ENCODE results near the gene ZNF629.
"Not testable (repeated sequence)": the region's sequence is repeated elsewhere in the genome, so short reads cannot be mapped to it uniquely, and the experiment has no call there.

The ZNF629 gene

DNA sequence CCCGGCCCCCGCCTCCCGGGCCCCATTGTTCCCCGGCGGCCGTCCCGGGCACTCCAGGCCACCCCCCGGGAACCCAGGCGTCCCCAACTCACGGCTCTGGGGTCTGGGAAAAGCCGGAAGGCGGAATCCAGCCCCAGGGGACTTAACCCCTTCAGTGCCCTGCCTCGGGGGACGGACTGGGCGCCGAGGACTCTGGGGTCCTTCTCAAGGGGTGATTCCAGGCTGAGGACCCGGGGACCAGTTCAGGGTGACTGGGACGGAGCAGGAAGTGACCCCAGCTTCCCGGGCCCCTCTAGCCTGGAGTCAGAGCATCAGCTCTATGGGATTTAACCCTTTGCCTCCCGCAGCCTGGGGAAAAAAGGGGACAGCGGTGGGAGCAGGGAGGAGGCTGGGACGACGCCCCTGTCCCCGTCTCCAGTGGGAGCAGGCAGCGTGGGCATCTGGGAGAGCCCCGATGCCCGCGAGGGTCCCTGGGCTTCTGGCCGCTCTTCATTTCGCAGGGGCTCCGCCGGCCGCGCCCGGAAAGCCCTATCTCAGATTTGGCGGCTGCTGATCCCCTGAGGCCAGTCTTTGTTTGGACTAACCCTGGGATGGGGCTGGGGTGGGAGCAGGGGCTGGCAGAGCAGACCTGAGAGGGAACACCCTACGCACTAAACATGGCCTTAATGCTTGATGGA, at the start of gene ZNF629:
ZNF629 (minus strand) TSS at position 270 of the 677 bp plus-strand sequence. CDS start 2,723 bp downstream, outside the sequence.
- DNase-seq: peak; percentile 27

DNA sequence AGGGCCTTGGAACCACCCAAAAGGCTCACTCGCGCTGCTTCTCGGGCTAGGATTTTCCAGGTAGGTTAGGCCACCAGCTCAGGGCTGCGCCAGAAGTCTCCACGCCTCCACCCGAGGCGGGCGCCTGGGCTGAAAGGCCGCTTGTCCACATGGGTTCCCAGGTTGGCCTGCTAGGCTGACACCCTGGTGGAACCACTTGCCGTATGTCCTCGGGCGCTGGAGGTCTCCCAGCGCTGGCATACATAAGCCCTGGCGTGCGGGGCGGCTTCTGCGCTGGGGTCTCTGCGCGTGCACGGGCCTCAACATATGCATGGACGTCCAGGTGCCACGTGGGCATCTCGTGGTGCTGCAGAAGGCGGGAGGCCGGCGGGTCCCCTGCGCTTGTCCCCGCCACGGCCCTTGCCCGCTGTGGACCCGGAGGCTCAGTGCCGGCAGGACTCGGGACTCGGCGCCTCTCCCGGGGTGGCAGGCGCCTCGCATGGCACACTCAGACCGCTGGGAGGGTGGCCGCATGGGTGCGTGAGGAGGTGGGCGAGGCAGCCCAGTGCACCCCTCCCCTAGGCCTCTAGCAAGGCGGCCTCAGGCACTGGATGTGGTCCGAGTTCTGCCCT, 47.2 kb upstream of the ZNF629 start:
- DNase-seq: no peak

DNA sequence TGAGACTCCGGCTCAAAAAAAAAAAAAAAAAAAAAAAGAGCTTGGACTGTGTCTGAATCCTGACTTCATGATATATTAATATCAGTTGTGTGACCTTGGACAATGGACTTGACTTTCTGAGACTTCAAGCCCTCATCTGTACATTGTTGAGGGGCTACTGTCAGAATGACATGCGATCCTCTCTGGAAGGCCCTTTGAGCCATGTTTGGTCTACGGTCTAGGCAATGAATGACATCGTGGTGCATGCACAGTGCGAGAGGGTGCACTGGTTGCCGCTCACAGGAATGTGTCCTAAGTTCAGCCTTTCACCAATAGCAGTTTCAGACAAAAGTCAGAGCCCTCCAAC, 43.0 kb upstream of the ZNF629 start:
- DNase-seq: no peak

DNA sequence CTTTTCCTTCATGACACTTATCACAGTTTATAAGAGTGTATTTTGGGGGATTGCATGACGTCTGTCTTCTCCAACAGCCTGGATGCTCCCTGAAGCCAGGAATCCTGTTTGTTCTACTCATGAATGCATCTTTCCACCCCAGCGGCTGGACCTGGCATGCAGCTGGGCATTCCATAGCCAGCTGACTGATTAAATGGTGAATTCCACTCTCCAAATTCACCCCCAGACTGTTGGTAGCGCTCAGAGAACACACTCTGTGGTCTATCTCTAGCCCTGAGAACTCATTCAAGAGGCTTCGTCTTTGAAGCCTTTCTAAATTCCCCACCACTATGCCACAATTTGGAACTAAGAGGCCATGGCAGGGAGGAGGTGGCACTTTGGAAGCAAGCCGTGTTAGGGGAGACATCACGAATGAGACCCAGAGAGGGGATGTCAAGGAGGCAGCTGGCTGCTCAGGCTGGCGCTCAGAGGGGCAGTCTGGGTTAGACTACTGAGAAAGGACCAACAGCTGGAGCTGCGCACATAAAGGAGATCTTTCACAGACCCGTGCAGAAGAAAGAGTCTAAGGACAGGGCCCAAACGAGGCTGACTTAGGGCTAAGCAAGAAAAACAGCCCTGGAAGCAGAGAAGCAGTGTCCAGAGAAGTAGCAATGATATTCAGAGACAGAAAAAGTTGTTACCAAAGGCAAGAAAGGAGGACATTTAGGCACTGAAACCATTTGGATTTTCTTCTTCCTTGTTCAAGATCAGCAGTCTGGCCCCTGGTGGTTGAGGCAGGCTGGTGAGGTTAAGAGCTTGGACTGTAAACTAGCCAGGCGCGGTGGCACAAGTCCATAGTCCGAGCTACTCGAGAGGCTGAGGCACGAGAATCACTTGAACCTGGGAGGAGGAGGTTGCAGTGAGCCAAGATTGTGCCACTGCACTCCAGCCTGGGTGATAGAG, 42.4 kb upstream of the ZNF629 start:
- DNase-seq: no peak

DNA sequence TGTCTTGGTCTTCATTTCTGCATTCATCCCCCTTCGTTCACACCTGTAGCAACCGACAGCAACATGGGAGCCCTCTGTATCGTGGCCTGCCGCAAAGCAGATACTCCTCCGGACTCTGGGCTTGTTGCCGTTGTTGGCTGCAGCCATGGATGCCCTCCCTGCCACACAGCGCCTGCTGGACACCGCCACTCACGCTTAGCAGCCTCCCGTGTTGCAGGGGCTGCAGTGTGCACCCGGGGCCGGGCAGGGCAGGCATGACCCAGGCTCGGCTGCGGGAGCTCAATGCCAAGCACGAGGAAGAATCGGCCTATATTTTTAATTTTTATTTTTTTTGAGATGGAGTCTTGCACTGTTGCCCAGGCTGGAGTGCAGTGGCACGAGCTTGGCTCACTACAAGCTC, 34.9 kb upstream of the ZNF629 start:
- no peak for DNase-seq

DNA sequence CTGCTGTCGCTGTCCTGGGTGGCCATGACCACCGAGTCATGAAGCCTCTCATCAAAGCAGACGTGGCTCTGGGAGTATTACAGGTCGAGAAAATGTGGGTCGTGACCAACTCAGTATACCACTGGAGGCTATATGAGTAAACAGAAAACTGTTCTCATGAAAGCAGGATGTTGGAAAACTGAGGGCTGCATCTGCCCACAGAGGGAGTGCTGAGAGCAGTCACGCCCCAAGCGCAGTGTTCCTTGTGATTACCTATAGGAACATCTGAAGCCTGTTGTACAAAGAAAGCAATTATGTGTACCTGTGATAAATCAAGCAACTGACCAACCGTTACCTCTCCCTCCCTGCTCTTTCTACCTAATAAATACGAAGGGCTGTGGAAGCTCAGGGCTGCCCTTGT, 34.4 kb upstream of the ZNF629 start:
- DNase-seq: not testable (repeated sequence)

DNA sequence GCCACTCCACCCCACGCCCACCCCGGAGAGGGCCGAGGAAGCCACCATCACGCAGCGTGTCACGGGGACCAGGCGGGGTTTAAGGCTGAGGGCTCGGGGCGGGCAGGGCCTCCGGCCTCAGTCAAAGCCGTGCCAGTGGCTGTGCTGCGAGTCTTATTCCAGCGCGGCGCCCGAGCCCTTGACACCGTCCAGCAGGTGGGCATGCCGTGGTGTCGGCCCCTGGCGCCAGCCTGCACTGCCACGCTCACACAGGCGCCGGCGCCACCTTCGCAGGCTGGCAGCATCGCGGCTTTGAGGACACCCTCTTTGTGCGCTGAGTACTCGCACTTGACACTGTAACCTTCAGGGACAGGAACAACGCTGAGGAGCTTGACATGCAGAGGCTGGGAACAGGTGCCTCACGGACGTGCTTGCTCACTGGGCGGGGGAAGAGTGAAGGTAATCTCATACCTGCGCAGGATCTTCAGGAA, 34.0 kb upstream of the ZNF629 start:
- DNase-seq: no peak

DNA sequence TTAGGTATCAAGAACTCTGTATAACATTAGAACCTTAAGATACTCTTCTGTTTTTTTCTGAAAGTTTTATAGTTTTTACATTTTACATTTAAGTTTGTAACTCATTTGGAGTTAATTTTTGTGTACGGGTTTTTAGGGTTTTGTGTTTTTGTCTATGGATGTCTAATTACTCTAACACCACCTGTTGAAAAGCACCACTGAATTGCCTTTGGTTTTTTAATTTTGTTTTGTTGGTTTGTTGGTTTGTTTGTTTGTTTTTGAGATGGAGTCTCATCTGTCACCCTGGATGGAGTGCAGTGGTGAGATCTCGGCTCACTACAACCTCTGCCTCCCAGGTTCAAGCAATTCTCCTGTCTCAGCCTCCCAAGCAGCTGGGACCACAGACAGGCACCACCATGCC, 29.8 kb upstream of the ZNF629 start:
- DNase-seq: no peak

DNA sequence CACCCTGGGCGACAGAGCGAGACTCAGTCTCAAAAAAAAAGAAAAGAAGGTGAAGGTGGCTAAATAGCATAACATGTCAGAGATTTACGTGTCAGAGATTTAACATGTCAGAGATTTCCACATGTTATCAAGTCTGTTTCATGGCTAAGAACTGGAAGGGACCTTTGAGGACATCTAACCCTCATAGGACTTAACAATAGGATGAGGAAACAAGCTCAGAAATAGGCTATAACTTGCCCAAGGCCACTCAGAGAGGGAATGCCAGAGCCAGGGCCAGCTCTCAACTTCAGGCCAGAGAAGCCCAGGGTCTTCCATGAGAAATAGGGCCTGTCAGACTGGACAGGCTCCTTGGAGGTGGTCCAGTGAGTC, 26.8 kb upstream of the ZNF629 start:
- DNase-seq: no peak

DNA sequence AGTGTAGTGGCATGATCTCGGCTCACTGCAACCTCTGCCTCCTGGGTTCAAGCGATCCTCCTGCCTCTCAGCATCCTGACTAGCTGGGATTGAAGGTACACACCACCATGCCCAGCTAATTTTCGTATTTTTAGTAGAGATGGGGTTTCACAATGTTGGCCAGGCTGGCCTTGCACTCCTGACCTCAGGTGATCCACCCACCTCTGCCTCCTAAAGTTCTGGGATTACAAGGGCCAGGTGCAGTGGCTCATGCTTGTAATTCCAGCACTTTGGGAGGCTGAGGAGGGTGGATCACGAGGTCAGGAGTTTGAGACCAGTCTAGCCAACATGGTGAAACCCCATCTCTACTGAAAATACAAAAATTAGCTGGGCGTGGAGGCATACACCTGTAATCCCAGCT, 22.7 kb upstream of the ZNF629 start:
- DNase-seq: not testable (repeated sequence)

DNA sequence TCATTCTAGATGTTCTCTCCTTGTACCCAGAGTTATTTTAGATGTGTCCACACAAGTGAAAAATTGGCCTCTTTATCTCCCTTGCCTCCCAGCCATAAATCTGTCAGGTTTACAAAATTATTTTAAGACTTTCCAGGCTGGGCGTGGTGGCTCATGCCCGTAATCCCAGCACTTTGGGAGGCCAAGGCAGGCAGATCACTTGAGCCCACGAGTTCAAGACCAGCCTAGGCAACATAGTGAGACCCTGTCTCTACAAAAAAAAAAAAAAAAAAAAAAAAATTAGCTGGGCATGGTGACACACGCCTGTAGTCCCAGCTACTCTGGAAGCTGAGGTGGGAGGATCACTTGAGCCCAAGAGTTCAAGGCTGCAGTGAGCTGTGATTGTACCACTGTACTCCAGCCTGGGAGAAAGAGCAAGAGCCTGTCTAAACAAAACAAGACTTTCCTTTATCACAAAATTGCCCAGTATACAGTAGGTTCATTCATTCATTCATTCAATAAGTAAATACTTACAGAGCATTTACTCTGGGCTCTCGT, 22.0 kb upstream of the ZNF629 start:
- DNase-seq: not testable (repeated sequence)

DNA sequence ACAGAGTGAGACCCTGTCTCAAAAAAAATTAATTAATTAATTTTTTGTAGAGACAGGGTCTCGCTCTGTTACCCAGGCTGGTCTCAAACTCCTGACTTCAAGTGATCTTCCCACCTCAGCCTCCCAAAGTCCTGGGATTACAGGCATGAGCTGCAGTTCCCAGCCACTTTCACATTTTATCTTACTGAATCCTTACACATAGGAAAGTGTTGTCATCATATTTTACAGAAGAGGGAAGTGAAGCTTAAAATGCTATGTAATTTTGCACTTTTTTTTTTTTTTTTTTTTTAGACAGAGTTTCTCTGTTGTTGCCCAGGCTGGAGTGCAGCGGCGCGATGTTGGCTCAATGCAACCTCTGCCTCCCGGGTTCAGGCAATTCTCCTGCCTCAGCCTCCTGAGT, 21.1 kb upstream of the ZNF629 start:
- DNase-seq: no peak

DNA sequence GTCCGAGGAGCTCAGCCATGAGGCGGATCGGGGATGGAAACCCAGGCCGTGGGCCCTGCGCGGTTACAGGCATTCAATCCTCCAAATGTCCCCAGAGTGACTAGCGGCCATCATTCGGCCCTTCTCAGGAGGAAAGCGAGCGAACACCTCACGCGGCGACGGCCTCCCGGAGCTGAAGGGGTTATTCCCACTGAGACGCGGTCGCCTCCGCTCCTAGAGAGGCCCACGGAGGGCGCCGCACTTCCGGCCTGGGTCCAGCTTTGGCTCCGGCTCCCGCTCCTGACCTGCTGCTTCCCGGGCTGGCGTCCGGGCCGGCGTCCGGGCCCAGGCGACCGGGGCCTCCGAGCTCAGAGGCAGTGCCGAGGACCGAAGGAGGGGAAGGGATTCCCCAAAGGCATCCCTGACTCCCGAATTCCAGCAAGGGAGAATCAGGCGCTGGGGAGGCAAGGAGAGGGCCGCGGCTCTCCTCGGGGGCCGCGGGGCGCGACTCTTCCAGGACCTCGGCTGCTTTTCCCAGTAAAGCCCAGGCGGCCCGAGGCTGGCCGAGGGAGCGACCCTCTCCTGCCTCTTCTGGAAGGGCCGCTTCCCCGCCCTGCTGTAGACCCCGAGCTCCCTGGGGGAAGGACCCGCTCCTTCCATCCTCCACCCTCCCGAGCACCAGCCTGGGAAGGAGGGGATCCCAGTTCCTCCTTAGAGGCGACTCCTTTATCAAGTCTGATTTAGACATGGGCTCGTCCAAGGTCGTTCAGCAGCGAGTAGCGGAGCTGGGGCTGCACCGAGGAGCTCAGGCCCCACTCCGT, 18.6 kb upstream of the ZNF629 start:
- peak; percentile 53 for DNase-seq

DNA sequence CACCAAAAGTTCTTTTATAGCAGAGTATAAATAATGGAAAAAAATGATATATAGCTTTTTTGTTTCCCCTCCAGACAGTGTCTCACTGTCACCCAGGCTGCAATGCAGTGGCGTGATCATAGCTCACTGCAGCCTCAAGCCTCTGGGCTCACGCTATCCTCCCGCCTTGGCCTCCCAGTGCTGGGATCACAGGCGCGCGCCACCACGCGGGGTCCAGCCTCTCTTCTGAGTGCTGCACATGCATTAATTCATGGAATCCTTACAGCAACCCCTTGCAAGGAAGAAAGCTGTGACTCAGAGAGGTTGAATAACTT, 18.0 kb upstream of the ZNF629 start:
- no peak for DNase-seq

DNA sequence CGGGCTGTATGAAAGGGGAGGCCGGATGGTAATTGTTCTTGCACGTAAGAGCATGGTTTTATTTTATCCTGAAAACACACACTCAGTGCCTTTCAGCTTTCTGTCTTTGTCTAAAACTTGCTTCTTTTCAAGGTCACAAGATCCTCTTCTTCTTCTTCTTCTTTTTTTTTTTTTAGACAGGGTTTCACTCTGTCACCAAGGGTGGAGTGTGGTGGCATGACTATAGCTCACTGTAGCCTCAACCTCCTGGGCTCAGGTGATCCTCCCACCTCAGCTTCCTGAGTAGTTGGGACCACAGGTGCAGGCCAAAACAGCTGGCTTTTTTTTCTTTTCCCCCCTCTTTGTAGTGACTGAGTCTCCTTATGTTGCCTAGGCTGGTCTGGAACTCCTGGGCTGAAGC, 15.9 kb upstream of the ZNF629 start:
- no peak for DNase-seq

DNA sequence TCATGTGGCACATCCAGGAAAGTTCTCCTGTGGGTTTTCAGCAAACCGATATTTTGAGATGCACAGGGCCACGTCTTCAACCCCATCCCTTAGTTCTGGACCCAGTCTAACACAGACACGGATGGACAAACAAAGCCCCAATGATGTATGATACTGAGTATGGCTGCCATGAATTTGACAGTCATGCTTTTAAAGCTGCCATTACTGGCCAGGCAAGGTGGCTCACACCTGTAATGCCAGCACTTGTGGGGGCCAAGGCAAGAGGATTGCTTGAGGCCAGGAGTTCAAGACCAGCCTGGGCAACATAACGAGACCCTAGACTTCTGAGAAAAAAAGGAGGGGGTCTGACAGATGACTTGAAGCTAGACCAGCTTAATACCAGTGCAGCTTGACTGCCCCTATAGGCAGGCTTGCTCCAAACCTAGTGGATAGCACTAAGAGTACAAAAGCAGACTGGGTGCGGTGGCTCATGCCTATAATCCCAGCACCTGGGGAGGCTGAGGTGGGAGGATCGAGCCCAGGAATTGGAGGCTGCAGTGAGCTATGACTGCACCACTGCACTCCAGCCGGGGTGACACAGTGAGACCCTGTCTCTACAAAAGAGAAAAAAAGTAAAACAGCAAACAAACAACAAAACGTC, 10.8 kb upstream of the ZNF629 start:
- DNase-seq: no peak

DNA sequence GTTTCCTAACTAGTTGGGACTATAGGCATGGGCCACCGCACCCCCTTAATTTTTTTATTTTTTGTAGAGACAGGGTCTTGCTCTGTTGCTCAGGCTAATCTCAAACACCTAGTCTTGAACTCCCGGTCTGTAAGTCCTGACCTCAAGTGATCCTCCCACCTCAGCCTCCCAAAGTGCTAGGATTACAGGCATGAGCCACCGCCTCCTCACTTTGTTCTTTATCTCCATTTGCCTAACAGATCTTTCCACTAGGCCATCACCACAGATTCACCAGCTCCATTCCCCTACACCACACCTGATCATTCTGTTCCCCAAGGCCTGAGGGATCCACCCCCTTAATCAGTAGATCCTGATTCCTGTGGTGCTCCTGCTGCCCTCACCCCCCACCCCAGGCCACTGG, 7.6 kb upstream of the ZNF629 start:
- no peak for DNase-seq

DNA sequence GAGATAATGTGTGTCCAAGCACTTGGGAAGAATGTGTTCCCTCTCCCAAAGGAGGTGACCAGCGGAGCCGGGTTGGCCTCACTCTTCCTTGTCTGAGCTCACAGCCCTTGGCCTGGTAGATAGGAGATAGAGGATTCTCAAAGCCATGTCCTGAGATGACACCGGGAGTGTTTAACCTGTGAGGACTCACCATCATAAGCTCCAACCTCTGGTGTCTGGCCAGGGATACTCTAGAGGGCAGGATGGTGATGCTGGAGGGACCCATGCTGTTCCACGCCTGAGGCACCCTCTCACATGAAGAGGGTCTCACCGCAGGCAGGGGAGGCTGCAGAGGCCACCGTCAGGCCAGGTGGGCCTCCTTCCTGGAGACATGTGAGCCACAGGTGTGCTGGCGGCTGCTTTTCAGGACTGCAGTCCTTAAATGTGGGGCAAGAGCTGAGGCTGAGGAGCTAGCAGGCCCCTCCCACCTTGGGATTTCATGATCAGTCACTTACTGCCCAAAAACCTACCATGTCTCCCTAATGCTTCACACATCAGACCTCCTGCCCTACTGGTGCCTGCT, 6.6 kb upstream of the ZNF629 start:
- no peak for DNase-seq

DNA sequence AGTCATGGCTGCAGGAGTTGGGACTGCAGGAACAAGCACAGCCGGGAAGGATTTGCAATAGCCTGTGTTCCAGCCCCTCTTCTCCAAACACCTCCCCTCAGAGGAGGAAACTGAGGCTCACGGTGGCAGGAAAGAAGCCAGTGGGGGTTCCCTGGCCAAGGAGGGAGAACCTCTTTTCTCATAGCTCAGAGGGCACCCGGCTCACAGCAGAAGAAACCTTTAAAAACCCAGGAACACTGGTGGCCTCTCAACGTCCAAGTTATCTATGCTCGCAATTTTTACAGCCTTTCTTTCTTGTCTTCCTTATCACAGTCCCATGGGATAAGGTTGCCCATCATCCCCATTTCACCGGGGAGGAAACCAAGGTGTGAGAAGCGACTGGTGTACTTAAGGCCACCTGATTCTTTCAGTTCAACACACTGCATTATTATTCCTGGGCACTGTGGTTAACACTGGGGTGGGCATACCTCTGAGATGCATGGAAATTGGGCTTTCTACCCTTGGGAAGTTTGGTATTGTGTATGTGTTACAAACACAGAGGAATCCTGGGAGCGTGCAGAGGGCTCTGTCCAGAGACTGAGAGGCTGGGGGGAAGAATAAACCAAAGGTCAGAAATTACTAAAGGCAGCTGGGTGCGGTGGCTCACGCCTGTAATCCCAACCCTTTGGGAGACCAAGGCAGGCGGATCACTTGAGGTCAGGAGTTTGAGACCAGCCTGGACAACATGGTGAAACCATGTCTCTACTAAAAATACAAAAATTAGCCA, 791 bp upstream of the ZNF629 start:
- no peak for DNase-seq

DNA sequence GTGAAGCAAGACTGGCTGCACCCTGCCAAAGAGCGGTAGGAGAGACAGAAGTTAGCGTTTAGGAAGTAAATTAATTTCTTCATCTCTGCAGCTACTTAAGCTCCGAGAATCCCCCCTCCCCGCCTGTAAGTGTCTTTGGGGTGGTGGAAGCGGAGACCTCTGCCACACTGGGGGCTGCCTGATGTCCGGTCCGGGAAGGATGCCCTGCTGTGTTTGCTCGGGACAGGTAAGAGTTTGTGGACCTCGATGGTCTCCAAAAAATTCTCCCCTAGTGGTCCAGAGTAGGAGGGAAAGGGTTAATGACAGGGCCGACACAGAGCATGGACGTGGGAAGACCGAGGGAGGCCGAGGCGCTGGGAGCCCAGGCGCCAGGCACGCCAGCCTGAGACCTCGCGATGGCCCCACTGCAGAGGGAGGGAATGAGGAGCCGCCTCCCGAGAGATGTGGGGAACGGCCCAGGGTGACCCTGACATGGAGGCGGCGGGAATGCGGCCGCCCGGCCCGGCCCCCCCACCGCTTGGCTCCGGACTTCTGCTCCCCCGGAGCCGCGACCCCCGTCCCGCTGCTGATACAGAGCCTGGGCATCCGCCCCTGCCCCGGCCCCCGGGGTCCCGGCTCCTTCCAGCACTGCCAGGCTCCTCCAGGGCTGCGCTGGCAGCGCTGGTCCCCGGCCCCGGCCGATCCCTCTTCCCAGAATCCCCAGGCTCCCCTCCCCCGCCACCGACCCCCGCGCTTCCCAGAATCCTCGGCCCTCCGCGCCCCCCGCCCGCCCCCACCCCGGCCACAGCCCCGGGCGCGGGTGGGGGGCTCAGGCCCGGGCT, 680 bp downstream of the ZNF629 start:
- no peak for DNase-seq

All from CD4-positive, alpha-beta T cell treated with Interleukin-12 subunit alpha and Interleukin-12 subunit beta, for 1 hour (primary cell).